Endothelial cell (in vitro differentiated cells): ENCODE results near the gene PDE6D. TPM values are rescaled to one million over a fixed set of nuclear protein-coding genes. Genes with fewer than 3 reads are reported as not detected.

ENCODE experiments used
- DNase-seq: peaks from one replicate; pipeline ENCODE4 v3.0.0; 2021; ENCODE audit warnings: low spot score
- H3K27ac Mint-ChIP-seq: one replicate; pipeline ENCODE4 v1.8.0; 2021; ENCODE audit warnings: mixed read lengths, inconsistent platforms; ENCODE audit not compliant: unreplicated experiment
- H3K27me3 Mint-ChIP-seq: one replicate; pipeline ENCODE4 v1.8.0; 2021; ENCODE audit warnings: mild to moderate bottlenecking, moderate library complexity, mixed read lengths, inconsistent platforms; ENCODE audit not compliant: unreplicated experiment
- H3K36me3 Mint-ChIP-seq: one replicate; pipeline ENCODE4 v1.8.0; 2021; ENCODE audit warnings: mild to moderate bottlenecking, low read depth, mixed read lengths, inconsistent platforms; ENCODE audit not compliant: unreplicated experiment
- H3K4me1 Mint-ChIP-seq: one replicate; pipeline ENCODE4 v1.8.0; 2021; ENCODE audit warnings: mild to moderate bottlenecking, mixed read lengths, inconsistent platforms; ENCODE audit not compliant: unreplicated experiment
- H3K4me3 Mint-ChIP-seq: one replicate; pipeline ENCODE4 v1.8.0; 2021; ENCODE audit warnings: mild to moderate bottlenecking, mixed read lengths, inconsistent platforms; ENCODE audit not compliant: unreplicated experiment
- H3K9me3 Mint-ChIP-seq: one replicate; pipeline ENCODE4 v1.8.0; 2021; ENCODE audit warnings: mixed read lengths, inconsistent platforms; ENCODE audit not compliant: unreplicated experiment
- CTCF ChIP-seq: fragments of 200-600 bp; sonication (generic); IDR thresholded peaks from one replicate; pipeline ENCODE4 v1.5.0; 2021; ENCODE audit warnings: antibody characterized with exemption; ENCODE audit not compliant: unreplicated experiment
- total RNA-seq: library from RNA; stranded (reverse); fragmentation: NEBNext Ultra II Directional; extraction: Animal tissue kit (Norgen Biotek cat#: 25700); gene quantifications from one replicate; pipeline ENCODE4 v1.2.1, GENCODE V29; 2021; ENCODE audit not compliant: unreplicated experiment

PDE6D gene
- total RNA-seq, 1 donor from 2014 or later = 29.3 TPM

- no peaks in the 10 kb centered on the region for H3K9me3 Mint-ChIP-seq
- H3K4me3 Mint-ChIP-seq = no peak overlapping the region
- no peaks in the 10 kb centered on the region for H3K4me1 Mint-ChIP-seq
- DNase-seq = no peak
- no peak for TF ChIP-seq CTCF
- no peaks in the 10 kb centered on the region for H3K36me3 Mint-ChIP-seq
- no peak overlapping the region for H3K27ac Mint-ChIP-seq
- H3K27me3 Mint-ChIP-seq = peaks cover 6% of the 10 kb centered on the region
Observed at GRCh38 chr2:231725476-231725875, 55.6 kb downstream of the PDE6D start.

- Mint-ChIP-seq H3K36me3 (no peaks in the 10 kb centered on the region), H3K27ac (no peak overlapping the region)
- no peak for TF ChIP-seq CTCF
Observed at GRCh38 chr2:231722721-231723307, 58.3 kb downstream of the PDE6D start.

DNA sequence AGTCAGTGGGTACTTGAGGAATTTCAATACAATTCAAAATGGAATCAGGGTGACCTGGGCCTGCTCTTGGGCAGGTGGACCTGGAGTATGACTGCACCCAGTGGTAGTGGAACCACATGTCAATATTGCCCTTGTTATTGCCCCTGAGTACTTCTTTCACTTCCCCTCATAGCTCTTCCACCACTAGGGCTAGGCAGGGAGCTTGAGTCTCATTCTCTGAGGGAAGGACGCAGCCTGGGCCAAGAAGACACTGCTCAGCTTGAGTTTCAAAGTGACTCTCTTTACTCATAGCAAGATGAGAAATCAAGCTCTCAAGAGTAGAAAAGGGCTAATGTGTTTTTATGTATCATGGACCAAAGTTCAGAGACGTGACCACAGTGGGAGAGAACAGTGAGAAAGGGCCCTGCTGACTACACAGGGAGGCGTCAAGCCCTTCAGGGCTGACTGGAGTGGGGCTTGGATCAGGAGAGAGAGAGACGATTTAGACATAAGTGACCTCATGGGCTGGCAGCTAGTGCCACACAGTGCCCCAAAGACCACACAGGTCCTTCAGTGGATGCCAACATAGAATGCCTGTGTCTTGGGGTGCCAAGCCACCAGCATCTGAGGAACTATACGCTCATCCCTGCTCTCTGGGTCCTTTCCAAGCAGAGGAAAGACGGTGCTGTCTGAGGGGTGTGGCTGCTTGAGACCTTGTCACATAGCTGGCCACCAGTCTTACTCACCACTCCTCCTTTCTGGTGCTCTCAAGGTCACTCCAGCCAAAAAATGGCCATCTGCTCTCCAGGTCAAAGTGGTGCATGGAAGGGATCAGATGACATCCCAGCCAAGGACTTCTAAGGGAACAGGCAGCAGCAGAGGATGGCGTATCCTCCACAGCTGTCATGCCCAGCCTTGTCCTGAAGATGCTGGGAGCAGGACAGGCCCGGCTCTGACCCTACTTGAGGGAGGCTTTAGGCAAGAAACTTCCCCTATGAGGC, 59.8 kb downstream of the PDE6D start:
- DNase-seq = no peak
- H3K36me3 Mint-ChIP-seq = peaks cover under 1% of the 10 kb centered on the region
- peaks cover 6% of the 10 kb centered on the region for H3K27me3 Mint-ChIP-seq
- no peaks in the 10 kb centered on the region for H3K4me1 Mint-ChIP-seq
- H3K27ac Mint-ChIP-seq = no peak overlapping the region
- H3K9me3 Mint-ChIP-seq = no peaks in the 10 kb centered on the region
- H3K4me3 Mint-ChIP-seq = no peak overlapping the region
- no peak for TF ChIP-seq CTCF

More at GRCh38 chr2:231722721-231723307, 58.3 kb downstream of the PDE6D start:
- no peak for DNase-seq
- no peaks in the 10 kb centered on the region for H3K4me1 Mint-ChIP-seq
- H3K4me3 Mint-ChIP-seq = no peak overlapping the region
- H3K27me3 Mint-ChIP-seq = peaks cover 6% of the 10 kb centered on the region
- H3K9me3 Mint-ChIP-seq = no peaks in the 10 kb centered on the region

DNA sequence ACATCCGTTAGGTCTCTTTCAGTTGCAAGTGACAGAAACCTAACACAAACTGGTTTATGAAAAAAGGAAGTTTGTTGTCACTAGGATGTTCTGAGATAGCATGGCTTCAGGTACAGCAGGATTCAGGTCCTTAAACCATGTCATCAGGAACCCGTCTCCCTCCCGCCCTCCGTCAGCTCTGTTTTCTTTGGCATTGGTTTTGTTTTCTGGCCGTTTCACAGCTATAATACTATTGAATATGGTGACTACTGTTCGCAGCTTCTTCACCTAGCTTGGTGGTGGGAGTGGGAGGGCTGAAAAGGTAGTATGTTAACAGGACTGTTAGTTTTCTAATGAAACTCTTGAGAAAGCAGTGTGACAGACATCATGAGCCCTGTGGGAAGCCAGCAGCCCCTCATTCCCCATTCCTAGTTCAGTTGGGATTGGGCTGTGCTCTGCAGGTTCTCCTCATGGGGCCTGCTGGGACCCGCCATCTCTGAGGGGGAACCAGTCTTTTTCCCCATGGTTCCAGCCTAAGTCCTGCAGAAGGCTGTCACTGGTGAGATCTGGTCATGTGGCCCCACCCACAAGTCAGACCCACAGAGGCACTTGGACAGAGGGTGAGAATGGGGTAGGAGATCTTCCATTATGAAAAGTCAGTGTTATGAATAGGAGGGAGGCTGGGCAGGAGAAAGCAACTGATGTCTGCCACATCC, 60.6 kb downstream of the PDE6D start:
- Mint-ChIP-seq H3K27me3 (peaks cover 11% of the 10 kb centered on the region), H3K4me1 (peaks cover 8% of the 10 kb centered on the region), H3K9me3 (no peaks in the 10 kb centered on the region), H3K27ac (no peak overlapping the region), H3K4me3 (no peak overlapping the region), H3K36me3 (peaks cover 6% of the 10 kb centered on the region)
- no peak for DNase-seq
- no peak for TF ChIP-seq CTCF
